ENCODE data around the gene FOXP3. TPM values are rescaled to one million over a fixed set of nuclear protein-coding genes. Genes with fewer than 3 reads are reported as not detected.

Gene FOXP3
- polyA plus RNA-seq, 3 donors = 0.10 TPM; not detected in 2

GRCh38 chrX:49292400-49293362, 28.2 kb upstream of the FOXP3 start:
- no peak overlapping the region for H3K4me3 ChIP-seq (replicated peaks in 1 of 3; ENCODE audit: low read depth in 2 of 3, low read length in 3 of 3)
- WGBS (ENCODE audit: insufficient coverage) = 88% methylated on average over 4 of the region's 17 CpGs
- H3K27me3 ChIP-seq (ENCODE audit: control insufficient read depth in 2 of 2, insufficient read depth in 2 of 2, low read length in 2 of 2) = no peaks in the 10 kb centered on the region
- H3K79me2 ChIP-seq (ENCODE audit: insufficient read depth, low read length) = no peaks in the 10 kb centered on the region
- peak overlapping the region; percentile 59 for H2AFZ ChIP-seq (ENCODE audit: insufficient read depth, low read depth, low read length, poor library complexity, severe bottlenecking)
- H3K9me3 ChIP-seq (replicated peaks in 1 of 2; ENCODE audit: control insufficient read depth in 1 of 2, insufficient read depth in 1 of 2, low read length in 2 of 2) = no peaks in the 10 kb centered on the region
- H3K9ac ChIP-seq (ENCODE audit: insufficient read depth, low read length, poor library complexity, severe bottlenecking) = no peak overlapping the region
- peaks cover 0 to 13% (median 4%) of the 10 kb centered on the region in 3 donors for H3K27me3 Mint-ChIP-seq (ENCODE audit: low read depth in 3 of 3)
- H3K4me3 Mint-ChIP-seq = no peak overlapping the region
- no peaks in the 10 kb centered on the region for H4K20me1 ChIP-seq (ENCODE audit: insufficient read depth, low read length)
- H3K4me1 ChIP-seq (ENCODE audit: control insufficient read depth in 1 of 2, insufficient read depth in 2 of 2, low read length in 2 of 2) = no peaks in the 10 kb centered on the region
- TF ChIP-seq, protein P1, sequence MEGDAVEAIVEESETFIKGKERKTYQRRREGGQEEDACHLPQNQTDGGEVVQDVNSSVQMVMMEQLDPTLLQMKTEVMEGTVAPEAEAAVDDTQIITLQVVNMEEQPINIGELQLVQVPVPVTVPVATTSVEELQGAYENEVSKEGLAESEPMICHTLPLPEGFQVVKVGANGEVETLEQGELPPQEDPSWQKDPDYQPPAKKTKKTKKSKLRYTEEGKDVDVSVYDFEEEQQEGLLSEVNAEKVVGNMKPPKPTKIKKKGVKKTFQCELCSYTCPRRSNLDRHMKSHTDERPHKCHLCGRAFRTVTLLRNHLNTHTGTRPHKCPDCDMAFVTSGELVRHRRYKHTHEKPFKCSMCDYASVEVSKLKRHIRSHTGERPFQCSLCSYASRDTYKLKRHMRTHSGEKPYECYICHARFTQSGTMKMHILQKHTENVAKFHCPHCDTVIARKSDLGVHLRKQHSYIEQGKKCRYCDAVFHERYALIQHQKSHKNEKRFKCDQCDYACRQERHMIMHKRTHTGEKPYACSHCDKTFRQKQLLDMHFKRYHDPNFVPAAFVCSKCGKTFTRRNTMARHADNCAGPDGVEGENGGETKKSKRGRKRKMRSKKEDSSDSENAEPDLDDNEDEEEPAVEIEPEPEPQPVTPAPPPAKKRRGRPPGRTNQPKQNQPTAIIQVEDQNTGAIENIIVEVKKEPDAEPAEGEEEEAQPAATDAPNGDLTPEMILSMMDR (IDR thresholded peaks at IDR 0.05) = no peak
- H3K36me3 ChIP-seq (replicated peaks in 1 of 2; ENCODE audit: control insufficient read depth in 1 of 2, insufficient read depth in 2 of 2, low read length in 2 of 2) = no peaks in the 10 kb centered on the region
- H3K4me1 Mint-ChIP-seq = peaks cover 5% of the 10 kb centered on the region
- peaks cover 0 to 2% (median 0%) of the 10 kb centered on the region in 7 donors for H3K9me3 Mint-ChIP-seq
- no peak overlapping the region for H3K27ac ChIP-seq (ENCODE audit: low read depth in 1 of 2, low read length in 2 of 2)
- H3K27ac Mint-ChIP-seq = peak overlapping the region in 2 of 7 donors; percentile 65 to 78
- H3K36me3 Mint-ChIP-seq = no peaks in the 10 kb centered on the region
- intact Hi-C loops (cut with micrococcal nuclease) = loop anchor here in 1 of 2 donors (10.0 kb wide), 1 partner anchor 462 kb away; no protein-coding TSS in a partner anchor
- H3K4me2 ChIP-seq (replicated peaks; ENCODE audit: extremely low read depth, low read length, poor library complexity, severe bottlenecking) = peak overlapping the region; percentile 49
- no peak for DNase-seq

DNA sequence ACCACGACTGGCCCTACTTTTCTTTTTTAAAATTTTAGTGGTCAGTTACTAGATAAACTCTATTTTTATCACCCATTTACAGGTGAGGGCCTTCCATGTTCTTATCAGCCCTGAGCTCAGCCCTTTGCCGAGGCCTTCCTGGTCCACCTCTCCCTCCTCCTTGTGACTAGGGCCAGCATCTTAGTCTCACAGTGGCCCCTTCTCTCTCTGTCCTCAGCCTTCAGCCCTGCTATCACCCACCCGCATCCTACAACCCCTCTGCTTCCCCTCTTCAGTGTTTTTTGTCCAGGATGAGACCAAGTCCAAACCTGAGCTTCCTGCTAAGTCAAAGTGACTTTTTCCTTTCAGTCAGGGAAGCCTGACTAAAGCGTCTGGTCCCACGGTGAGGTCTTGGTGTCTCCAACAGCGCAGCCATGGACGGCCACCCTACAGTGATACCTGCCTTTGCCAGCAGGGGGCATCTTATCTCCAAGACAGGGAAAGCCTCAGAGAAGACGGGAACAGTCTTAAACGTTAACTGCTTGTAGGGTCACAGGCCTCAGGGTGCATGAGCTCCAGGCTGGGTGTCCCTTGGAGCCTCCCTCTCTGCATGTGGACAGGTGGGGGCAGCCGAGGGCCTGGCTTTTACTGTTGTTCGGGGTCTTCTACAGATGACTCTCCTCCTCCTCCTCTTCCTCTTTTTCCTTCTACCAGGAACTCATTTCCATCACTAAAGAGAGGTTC, 27.3 kb upstream of the FOXP3 start:
- 29% methylated on average over 6 of the region's 11 CpGs for WGBS (ENCODE audit: insufficient coverage)
- Histone ChIP-seq H3K4me1 (ENCODE audit: control insufficient read depth in 1 of 2, insufficient read depth in 2 of 2, low read length in 2 of 2) (no peaks in the 10 kb centered on the region), H3K9ac (ENCODE audit: insufficient read depth, low read length, poor library complexity, severe bottlenecking) (no peak overlapping the region), H2AFZ (ENCODE audit: insufficient read depth, low read depth, low read length, poor library complexity, severe bottlenecking) (peak overlapping the region; percentile 59), H4K20me1 (ENCODE audit: insufficient read depth, low read length) (no peaks in the 10 kb centered on the region), H3K36me3 (replicated peaks in 1 of 2; ENCODE audit: control insufficient read depth in 1 of 2, insufficient read depth in 2 of 2, low read length in 2 of 2) (no peaks in the 10 kb centered on the region), H3K27me3 (ENCODE audit: control insufficient read depth in 2 of 2, insufficient read depth in 2 of 2, low read length in 2 of 2) (no peaks in the 10 kb centered on the region), H3K4me3 (replicated peaks in 1 of 3; ENCODE audit: low read depth in 2 of 3, low read length in 3 of 3) (no peak overlapping the region), H3K4me2 (replicated peaks; ENCODE audit: extremely low read depth, low read length, poor library complexity, severe bottlenecking) (peak overlapping the region; percentile 49), H3K9me3 (replicated peaks in 1 of 2; ENCODE audit: control insufficient read depth in 1 of 2, insufficient read depth in 1 of 2, low read length in 2 of 2) (no peaks in the 10 kb centered on the region), H3K27ac (ENCODE audit: low read depth in 1 of 2, low read length in 2 of 2) (no peak overlapping the region), H3K79me2 (ENCODE audit: insufficient read depth, low read length) (no peaks in the 10 kb centered on the region)
- DNase-seq = peak; percentile 39 to 53 (median 47)
- peak overlapping the region; percentile 27 to 30 for H3K4me3 Mint-ChIP-seq
- no peaks in the 10 kb centered on the region for H3K36me3 Mint-ChIP-seq
- TF ChIP-seq, protein P1 (IDR thresholded peaks at IDR 0.05) = peak; percentile 60
- peaks cover 0 to 2% (median 0%) of the 10 kb centered on the region in 7 donors for H3K9me3 Mint-ChIP-seq
- peaks cover 0 to 11% (median 4%) of the 10 kb centered on the region in 3 donors for H3K27me3 Mint-ChIP-seq (ENCODE audit: low read depth in 3 of 3)
- intact Hi-C loops (cut with micrococcal nuclease) = loop anchor here in 1 of 2 donors (10.0 kb wide), 1 partner anchor 463 kb away; no protein-coding TSS in a partner anchor
- peaks cover 5% of the 10 kb centered on the region for H3K4me1 Mint-ChIP-seq
- peak overlapping the region in 2 of 7 donors; percentile 65 to 78 for H3K27ac Mint-ChIP-seq

Data from CD14-positive monocyte (primary cell).